Glomerular visceral epithelial cell (primary cell): ENCODE results near the gene CTDP1.
"Not testable (repeated sequence)": the region's sequence is repeated elsewhere in the genome, so short reads cannot be mapped to it uniquely, and the experiment has no call there.

Experiments
- DNase-seq: peaks from one replicate; pipeline ENCODE4 v3.0.0-alpha.2; 2016; ENCODE audit errors: extremely low spot score

CTDP1 gene

GRCh38 chr18:79725486-79725885, 45.9 kb downstream of the CTDP1 start:
- no peak for DNase-seq

GRCh38 chr18:79726721-79727120, 47.1 kb downstream of the CTDP1 start:
- DNase-seq = no peak

GRCh38 chr18:79727211-79727610, 47.6 kb downstream of the CTDP1 start:
- DNase-seq = no peak

- DNase-seq = no peak
Measured at GRCh38 chr18:79728931-79729586, 49.5 kb downstream of the CTDP1 start.

GRCh38 chr18:79729611-79730010, 50.0 kb downstream of the CTDP1 start:
- DNase-seq = no peak

- DNase-seq = no peak
Measured at GRCh38 chr18:79730804-79731203, 51.2 kb downstream of the CTDP1 start.

- not testable (repeated sequence) for DNase-seq
Measured at GRCh38 chr18:79731881-79732720, 52.5 kb downstream of the CTDP1 start.

- DNase-seq = no peak
Measured at GRCh38 chr18:79732721-79733025, 53.1 kb downstream of the CTDP1 start.

- no peak for DNase-seq
Measured at GRCh38 chr18:79733135-79733701, 53.6 kb downstream of the CTDP1 start.

GRCh38 chr18:79733986-79734770, 54.6 kb downstream of the CTDP1 start:
- DNase-seq = no peak

GRCh38 chr18:79735071-79735980, 55.7 kb downstream of the CTDP1 start:
- no peak for DNase-seq

- DNase-seq = no peak
Measured at GRCh38 chr18:79736230-79736629, 56.6 kb downstream of the CTDP1 start.

GRCh38 chr18:79736846-79737245, 57.2 kb downstream of the CTDP1 start:
- DNase-seq = no peak

GRCh38 chr18:79737426-79737825, 57.8 kb downstream of the CTDP1 start:
- no peak for DNase-seq

GRCh38 chr18:79738041-79738461, 58.4 kb downstream of the CTDP1 start:
- DNase-seq = no peak

GRCh38 chr18:79738581-79739439, 59.2 kb downstream of the CTDP1 start:
- DNase-seq = no peak

GRCh38 chr18:79739440-79739778, 59.8 kb downstream of the CTDP1 start:
- no peak for DNase-seq

GRCh38 chr18:79740047-79740446, 60.4 kb downstream of the CTDP1 start:
- not testable (repeated sequence) for DNase-seq

GRCh38 chr18:79740521-79741361, 61.1 kb downstream of the CTDP1 start:
- no peak for DNase-seq

GRCh38 chr18:79741362-79741700, 61.7 kb downstream of the CTDP1 start:
- DNase-seq = no peak
